GM12891 (cell line): ENCODE results near the gene RFX2.
"Not testable (repeated sequence)": the region's sequence is repeated elsewhere in the genome, so short reads cannot be mapped to it uniquely, and the experiment has no call there.

Experiments
- DNase-seq: peaks from one replicate; pipeline ENCODE4 v3.0.0; 2011; ENCODE audit warnings: low spot score; ENCODE audit not compliant: insufficient read length
- FAIRE-seq: peaks from 2 replicates; lab custom pipeline; 2011; peaks lifted over from hg19 to GRCh38; lab: Jason Lieb, UNC
- PAX5 ChIP-seq: IDR thresholded peaks from 2 replicates; pipeline ENCODE4 v1.6.1; 2011; ENCODE audit warnings: low read length, moderate library complexity, mild to moderate bottlenecking; ENCODE audit not compliant: insufficient read depth, severe bottlenecking
- POLR2A ChIP-seq: IDR thresholded peaks from 2 replicates; pipeline ENCODE4 v1.6.1; 2011; ENCODE audit warnings: low read depth, low read length, control low read depth
- POLR2AphosphoS5 ChIP-seq: IDR thresholded peaks from 2 replicates; pipeline ENCODE4 v1.6.1; 2011; ENCODE audit warnings: low read depth, low read length, control low read depth
- POU2F2 ChIP-seq: IDR thresholded peaks from 2 replicates; pipeline ENCODE4 v1.6.1; 2011; ENCODE audit warnings: low read depth, mild to moderate bottlenecking, control low read depth, low read length, moderate library complexity
- SPI1 ChIP-seq: IDR thresholded peaks from 2 replicates; pipeline ENCODE4 v1.6.1; 2011; ENCODE audit warnings: low read depth, low read length, control low read depth
- TAF1 ChIP-seq: IDR thresholded peaks from 2 replicates; pipeline ENCODE4 v1.6.1; 2011; ENCODE audit warnings: low read depth, low read length, control low read depth

The RFX2 gene

DNA sequence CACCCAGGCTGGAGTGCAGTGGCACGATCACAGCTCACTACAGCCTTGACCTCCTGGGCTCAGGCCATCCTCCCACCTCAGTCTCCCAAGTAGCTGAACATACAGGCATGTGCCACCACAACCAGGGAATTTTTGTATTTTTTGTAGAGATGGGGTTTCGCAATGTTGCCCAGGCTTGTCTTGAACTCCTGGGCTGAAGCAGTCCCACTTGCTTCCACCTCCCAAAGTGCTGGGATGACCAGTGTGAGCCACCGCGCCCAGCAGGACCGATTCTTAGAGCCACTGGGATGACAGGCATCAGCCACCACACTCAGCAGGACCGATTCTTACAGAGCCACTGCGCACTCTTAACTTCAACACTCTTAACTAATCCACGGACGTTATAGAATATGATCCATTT is 77.5 kb downstream of the RFX2 start:
- FAIRE-seq: no peak
- DNase-seq: no peak
- TF ChIP-seq SPI1 (no peak), POLR2A (no peak), POU2F2 (no peak), TAF1 (no peak), PAX5 (no peak), POLR2AphosphoS5 (no peak)

DNA sequence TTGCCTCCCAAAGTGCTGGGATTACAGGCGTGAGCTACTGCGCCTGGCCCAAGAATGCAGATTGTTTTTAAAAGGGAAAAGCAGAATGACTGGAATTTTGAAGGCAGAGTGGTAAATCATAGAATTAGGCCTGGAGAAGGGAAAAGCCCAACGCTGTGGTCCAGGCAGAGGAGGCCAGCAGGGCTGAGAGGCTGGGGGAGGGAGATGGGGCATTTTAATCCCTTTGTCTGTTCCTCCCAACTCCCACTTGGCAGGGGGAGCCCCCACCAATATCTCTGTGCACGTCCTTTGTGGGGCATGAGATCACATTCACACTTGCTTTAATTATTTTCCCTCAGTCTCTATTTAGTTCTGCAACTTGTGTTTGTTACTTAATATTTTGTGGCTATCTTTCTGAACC is 77.9 kb downstream of the RFX2 start:
- DNase-seq (no peak), FAIRE-seq (no peak)
- no peak for TF ChIP-seq POU2F2
- TF ChIP-seq POLR2AphosphoS5: no peak
- TF ChIP-seq TAF1: no peak
- TF ChIP-seq PAX5: no peak
- TF ChIP-seq POLR2A: no peak
- no peak for TF ChIP-seq SPI1

DNA sequence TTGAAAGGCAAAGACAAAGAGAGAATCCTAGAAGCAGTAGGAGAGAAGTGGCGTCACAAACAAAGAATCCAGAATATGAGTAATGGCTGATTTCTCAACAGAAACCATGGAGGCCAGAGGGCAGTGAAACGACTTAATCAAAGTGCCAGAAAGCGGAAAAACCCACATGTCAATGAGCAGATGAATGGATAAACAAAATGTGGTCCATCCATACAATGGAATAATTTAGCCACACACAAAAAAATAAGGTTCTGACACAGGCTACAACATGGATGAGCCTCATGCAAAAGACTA is 80.1 kb downstream of the RFX2 start:
- FAIRE-seq (no peak), DNase-seq (no peak)

GRCh38 chr19:6026390-6027227 is 83.7 kb downstream of the RFX2 start:
- no peak for FAIRE-seq
- TF ChIP-seq POU2F2: no peak
- TF ChIP-seq TAF1: no peak
- no peak for TF ChIP-seq POLR2A
- no peak for TF ChIP-seq SPI1
- no peak for TF ChIP-seq POLR2AphosphoS5
- TF ChIP-seq PAX5: no peak
- DNase-seq: no peak

More for the DNA sequence above, 80.1 kb downstream of the RFX2 start:
- TF ChIP-seq PAX5 (no peak), POLR2AphosphoS5 (no peak), POU2F2 (no peak), TAF1 (no peak), POLR2A (no peak), SPI1 (no peak)

DNA sequence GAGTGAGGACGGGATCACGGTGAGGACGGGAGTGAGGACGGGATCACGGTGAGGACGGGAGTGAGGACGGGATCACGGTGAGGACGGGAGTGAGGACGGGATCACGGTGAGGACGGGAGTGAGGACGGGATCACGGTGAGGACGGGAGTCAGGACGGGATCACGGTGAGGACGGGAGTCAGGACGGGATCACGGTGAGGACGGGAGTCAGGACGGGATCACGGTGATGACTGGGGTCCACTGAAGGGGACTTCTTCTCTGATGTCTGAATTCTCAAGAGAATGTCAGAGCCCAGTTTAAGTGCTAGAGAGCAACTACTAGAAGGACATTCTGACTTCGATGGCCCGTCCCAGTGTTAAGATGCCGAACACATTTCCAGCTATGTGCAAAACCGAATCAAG is 85.5 kb downstream of the RFX2 start:
- not testable (repeated sequence) for FAIRE-seq, DNase-seq

DNA sequence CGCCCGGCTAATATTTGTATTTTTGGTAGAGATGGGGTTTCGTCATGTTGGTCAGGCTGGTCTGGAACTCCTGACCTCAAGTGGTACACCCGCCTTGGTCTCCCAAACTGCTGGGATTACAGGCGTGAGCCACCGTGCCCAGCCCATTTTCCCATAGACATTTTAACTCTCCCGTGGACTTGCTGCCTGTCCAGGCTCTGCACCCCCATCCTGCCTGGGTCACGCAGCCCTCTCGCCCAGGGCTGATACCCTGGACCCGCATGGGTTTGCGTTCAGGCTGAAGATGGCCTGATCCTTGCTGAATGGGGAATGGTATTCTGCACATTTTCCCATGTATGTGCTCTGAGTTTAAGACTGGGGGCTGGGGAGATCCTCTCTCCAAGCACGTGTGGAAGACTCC is 86.4 kb downstream of the RFX2 start:
- TF ChIP-seq SPI1 (no peak), POLR2A (no peak), POU2F2 (no peak), TAF1 (no peak), PAX5 (no peak), POLR2AphosphoS5 (no peak)
- no peak for DNase-seq

GRCh38 chr19:6023085-6023682 is 87.1 kb downstream of the RFX2 start:
- no peak for FAIRE-seq
- TF ChIP-seq POLR2AphosphoS5 (no peak), TAF1 (no peak)

More for the DNA sequence above, 86.4 kb downstream of the RFX2 start:
- no peak for FAIRE-seq

GRCh38 chr19:6022570-6023064 is 87.7 kb downstream of the RFX2 start:
- DNase-seq (no peak), FAIRE-seq (no peak)
- TF ChIP-seq SPI1 (no peak), PAX5 (no peak), POLR2A (no peak), POLR2AphosphoS5 (no peak), POU2F2 (no peak), TAF1 (no peak)

More at GRCh38 chr19:6023085-6023682, 87.1 kb downstream of the RFX2 start:
- DNase-seq: no peak

- DNase-seq: peak; percentile 86
- TF ChIP-seq POLR2AphosphoS5 (no peak), POLR2A (no peak), SPI1 (no peak), PAX5 (no peak), POU2F2 (no peak), TAF1 (no peak)
- peak; percentile 97 for FAIRE-seq
Observed at GRCh38 chr19:6021878-6022569, 88.3 kb downstream of the RFX2 start.
